ENCODE results near the gene SFMBT2.

The SFMBT2 gene

GRCh38 chr10:7130191-7130911 is 280.5 kb downstream of the SFMBT2 start:
- DNase-seq (ENCODE audit: insufficient read length) (no peak), FAIRE-seq (no peak)

DNA sequence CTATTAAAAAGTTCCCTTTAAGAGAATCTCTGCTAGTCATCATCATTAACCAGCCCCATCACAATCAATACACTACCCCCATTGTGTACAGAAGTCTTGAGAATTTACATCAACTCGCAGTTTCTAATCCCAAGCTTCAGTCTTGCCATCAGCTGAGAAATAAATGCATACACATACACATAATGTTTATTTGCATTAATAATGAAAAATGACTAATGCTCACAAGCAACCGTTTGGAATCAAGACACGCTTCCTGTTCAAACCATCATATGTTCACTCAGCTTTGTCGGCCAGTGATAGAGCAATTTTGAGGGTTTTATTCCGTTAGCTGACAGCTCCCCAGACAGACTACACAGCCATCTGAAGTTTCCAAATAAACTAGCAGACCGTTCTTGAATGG is 287.1 kb downstream of the SFMBT2 start:
- TF ChIP-seq TAF1 (IDR thresholded peaks at IDR 0.05; ENCODE audit: borderline replicate concordance, low read depth, low read length): no peak
- DNase-seq (ENCODE audit: insufficient read length): no peak
- no peak for FAIRE-seq

More at GRCh38 chr10:7130191-7130911, 280.5 kb downstream of the SFMBT2 start:
- TF ChIP-seq TAF1 (IDR thresholded peaks at IDR 0.05; ENCODE audit: borderline replicate concordance, low read depth, low read length) (no peak), POLR2AphosphoS5 (IDR thresholded peaks at IDR 0.05; ENCODE audit: low read depth, low read length) (no peak), POLR2A (IDR thresholded peaks at IDR 0.05; ENCODE audit: low read depth, low read length) (no peak)

- no peak for FAIRE-seq
- TF ChIP-seq POLR2AphosphoS5 (IDR thresholded peaks at IDR 0.05; ENCODE audit: low read depth, low read length) (no peak), TAF1 (IDR thresholded peaks at IDR 0.05; ENCODE audit: borderline replicate concordance, low read depth, low read length) (no peak), POLR2A (IDR thresholded peaks at IDR 0.05; ENCODE audit: low read depth, low read length) (no peak)
These were observed 288.3 kb downstream of the SFMBT2 start for GRCh38 chr10:7122561-7122960.

GRCh38 chr10:7121154-7121797 is 289.6 kb downstream of the SFMBT2 start:
- DNase-seq (ENCODE audit: insufficient read length) (peak; percentile 22), FAIRE-seq (peak; percentile 91)
- no peak for TF ChIP-seq POLR2AphosphoS5 (IDR thresholded peaks at IDR 0.05; ENCODE audit: low read depth, low read length)
- no peak for TF ChIP-seq POLR2A (IDR thresholded peaks at IDR 0.05; ENCODE audit: low read depth, low read length)
- no peak for TF ChIP-seq TAF1 (IDR thresholded peaks at IDR 0.05; ENCODE audit: borderline replicate concordance, low read depth, low read length)

More at GRCh38 chr10:7122561-7122960, 288.3 kb downstream of the SFMBT2 start:
- DNase-seq (ENCODE audit: insufficient read length): no peak

DNA sequence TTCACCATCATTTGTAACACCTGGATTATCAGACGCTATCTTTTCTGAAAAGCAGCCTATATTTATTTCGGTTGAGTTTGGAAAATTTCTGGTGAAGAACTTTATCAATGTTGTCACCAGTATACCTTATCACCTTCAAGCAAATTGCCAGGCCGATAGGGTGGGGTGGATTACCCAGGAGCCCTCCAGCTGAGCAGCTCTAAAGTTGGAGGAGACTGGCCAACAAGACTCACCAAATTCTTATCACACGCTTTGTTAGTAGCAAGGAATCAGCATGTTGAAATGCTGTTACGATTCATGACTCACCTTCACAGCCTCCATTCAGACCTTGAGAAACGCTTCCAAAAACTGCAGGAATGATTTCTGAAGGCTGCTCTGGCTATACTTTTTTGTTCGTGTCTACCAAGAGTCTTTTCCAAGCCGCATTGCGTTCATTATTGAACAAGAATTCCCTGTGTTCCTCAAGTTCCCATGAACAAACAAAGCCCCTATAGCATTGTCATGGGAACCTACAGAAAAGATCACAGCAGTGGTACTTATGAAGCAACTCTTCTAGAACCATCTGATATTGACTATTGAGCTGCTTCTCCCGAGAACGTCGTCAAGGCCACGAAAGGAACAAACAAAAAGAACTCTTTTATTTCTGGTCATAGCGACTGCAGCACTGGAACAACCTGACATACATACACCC is 291.4 kb downstream of the SFMBT2 start:
- FAIRE-seq (no peak), DNase-seq (ENCODE audit: insufficient read length) (no peak)
- TF ChIP-seq POLR2AphosphoS5 (IDR thresholded peaks at IDR 0.05; ENCODE audit: low read depth, low read length) (no peak), TAF1 (IDR thresholded peaks at IDR 0.05; ENCODE audit: borderline replicate concordance, low read depth, low read length) (no peak), POLR2A (IDR thresholded peaks at IDR 0.05; ENCODE audit: low read depth, low read length) (no peak)

GRCh38 chr10:7117806-7118674 is 292.8 kb downstream of the SFMBT2 start:
- TF ChIP-seq TAF1 (IDR thresholded peaks at IDR 0.05; ENCODE audit: borderline replicate concordance, low read depth, low read length) (no peak), POLR2A (IDR thresholded peaks at IDR 0.05; ENCODE audit: low read depth, low read length) (no peak), POLR2AphosphoS5 (IDR thresholded peaks at IDR 0.05; ENCODE audit: low read depth, low read length) (no peak)
- DNase-seq (ENCODE audit: insufficient read length) (no peak), FAIRE-seq (no peak)

GRCh38 chr10:7117177-7117799 is 293.5 kb downstream of the SFMBT2 start:
- DNase-seq (ENCODE audit: insufficient read length): no peak
- no peak for TF ChIP-seq POLR2A (IDR thresholded peaks at IDR 0.05; ENCODE audit: low read depth, low read length)
- no peak for TF ChIP-seq TAF1 (IDR thresholded peaks at IDR 0.05; ENCODE audit: borderline replicate concordance, low read depth, low read length)
- no peak for TF ChIP-seq POLR2AphosphoS5 (IDR thresholded peaks at IDR 0.05; ENCODE audit: low read depth, low read length)
- FAIRE-seq: no peak

DNA sequence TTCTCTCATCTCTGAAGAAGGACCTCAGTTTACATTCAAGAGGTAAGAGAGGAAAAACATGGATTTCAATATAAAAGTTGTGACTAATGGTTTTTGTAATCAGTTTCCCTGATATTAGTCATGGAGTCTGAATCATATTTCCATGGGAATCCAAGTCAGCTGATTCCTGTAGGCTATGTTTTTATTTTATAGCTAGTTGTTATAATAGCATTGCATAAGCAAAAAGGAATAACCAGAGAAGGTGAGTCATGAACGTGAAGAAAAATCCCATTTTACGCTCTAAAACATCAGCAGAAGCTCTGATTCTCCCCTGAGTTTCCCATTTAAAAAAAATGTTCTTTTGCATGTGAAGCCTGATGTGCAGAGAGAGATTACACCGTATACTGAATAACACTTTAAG is 299.3 kb downstream of the SFMBT2 start:
- FAIRE-seq (no peak), DNase-seq (ENCODE audit: insufficient read length) (no peak)
- no peak for TF ChIP-seq POLR2A (IDR thresholded peaks at IDR 0.05; ENCODE audit: low read depth, low read length)
- no peak for TF ChIP-seq TAF1 (IDR thresholded peaks at IDR 0.05; ENCODE audit: borderline replicate concordance, low read depth, low read length)
- no peak for TF ChIP-seq POLR2AphosphoS5 (IDR thresholded peaks at IDR 0.05; ENCODE audit: low read depth, low read length)

DNA sequence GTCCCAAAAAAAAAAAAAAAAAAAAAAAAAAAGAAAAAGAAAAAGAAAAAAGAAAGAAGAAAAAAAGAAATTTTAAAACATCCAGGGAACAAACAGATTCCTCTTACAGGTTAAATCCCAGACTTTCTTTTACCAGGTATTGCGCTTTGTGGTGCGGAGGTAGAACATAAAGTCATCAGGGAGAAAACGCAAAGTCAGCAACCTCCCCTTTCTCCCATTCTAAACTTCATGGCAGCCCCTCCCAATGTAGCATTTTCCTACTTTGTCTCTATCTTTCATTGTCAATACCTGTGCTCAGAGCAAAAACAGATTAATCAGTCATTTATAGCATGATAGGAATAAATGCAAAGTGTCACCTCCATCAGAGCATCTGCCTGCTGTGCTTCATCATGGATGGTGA is 299.7 kb downstream of the SFMBT2 start:
- TF ChIP-seq POLR2A (IDR thresholded peaks at IDR 0.05; ENCODE audit: low read depth, low read length) (no peak), TAF1 (IDR thresholded peaks at IDR 0.05; ENCODE audit: borderline replicate concordance, low read depth, low read length) (no peak), POLR2AphosphoS5 (IDR thresholded peaks at IDR 0.05; ENCODE audit: low read depth, low read length) (no peak)
- FAIRE-seq (no peak), DNase-seq (ENCODE audit: insufficient read length) (no peak)

All from GM12892 (cell line).